Kidney tubule cell (primary cell): ENCODE measurements around the gene NFIB.

Experiments used
- DNase-seq: peaks from one replicate; pipeline ENCODE4 v3.0.0-alpha.2; 2018; ENCODE audit warnings: low spot score

NFIB gene

DNA sequence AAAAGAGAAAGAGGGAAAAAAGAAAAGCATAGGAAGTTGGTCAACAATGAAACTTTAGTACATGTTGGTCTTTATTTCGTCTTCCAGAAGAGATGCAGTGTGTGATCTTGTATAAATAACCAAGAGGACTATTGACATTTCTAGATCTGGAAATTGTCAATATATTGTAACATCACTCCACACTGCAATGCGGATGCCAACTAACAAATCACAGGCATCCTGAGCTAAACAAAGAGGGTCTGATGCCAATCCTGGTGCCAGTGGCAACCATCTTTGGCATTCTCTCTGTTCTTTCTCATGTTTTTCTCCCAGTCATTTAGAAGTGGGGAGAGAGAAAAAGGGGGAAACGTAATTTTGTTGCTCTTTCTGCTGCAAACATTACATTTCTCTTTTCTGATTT, 9.7 kb downstream of the NFIB start:
- DNase-seq, result no peak

DNA sequence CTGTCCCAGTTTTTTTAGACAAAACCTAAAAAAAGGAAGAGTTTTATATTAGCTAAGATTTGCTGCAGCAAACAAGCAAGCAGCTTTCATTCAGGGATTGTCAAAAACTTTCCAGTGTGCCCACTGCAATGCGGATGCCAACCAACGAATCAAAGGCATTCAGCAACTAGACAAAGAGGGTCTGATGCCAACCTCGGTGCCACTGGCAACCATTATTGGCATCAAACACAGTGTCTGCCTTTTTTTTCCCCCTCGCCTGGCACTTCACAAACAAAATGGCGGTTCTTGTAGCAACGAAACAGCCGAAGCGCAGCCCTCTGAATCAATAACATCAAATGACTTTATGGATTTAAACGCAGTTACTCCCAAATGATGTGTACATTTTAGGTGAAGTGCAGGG, 10.4 kb downstream of the NFIB start:
- no peak for DNase-seq

DNA sequence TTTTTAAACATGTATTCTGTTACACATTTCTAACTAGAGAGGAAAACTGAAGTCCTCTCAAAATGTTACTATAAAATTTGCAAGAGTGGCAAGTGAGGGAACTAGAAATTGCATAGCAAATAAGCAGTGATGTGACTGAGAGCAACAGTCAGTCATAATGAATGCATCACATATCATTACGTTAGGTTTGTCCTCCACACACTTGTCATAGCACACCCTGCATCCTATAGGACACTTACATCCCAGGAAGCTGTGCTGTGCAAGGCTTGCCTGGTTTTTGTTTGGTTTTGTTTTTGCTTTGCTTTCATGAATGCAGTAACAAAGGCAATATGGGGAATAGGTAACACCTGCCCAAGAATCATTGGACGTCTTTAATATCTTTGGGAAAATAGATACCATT, 10.8 kb downstream of the NFIB start:
- DNase-seq, result no peak

DNA sequence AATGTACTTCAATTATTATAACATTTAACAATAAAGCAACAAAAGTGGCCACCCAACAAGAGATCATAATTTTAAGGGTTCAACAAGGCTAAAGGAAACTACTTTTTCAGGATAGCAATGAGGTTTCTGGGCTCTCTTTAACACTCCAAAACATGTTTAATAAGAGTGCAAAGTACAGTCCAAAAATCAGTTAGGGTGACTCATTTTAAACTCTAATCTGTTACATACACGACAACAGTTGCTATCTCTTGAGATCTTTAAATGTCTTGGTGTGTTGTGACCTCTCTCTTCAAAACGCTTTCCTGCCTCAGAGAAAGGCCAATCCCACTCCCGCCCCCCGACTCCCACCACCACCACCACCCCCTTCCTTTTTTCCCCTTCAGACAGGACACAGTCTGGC, 11.5 kb downstream of the NFIB start:
- peak; percentile 29 for DNase-seq

DNA sequence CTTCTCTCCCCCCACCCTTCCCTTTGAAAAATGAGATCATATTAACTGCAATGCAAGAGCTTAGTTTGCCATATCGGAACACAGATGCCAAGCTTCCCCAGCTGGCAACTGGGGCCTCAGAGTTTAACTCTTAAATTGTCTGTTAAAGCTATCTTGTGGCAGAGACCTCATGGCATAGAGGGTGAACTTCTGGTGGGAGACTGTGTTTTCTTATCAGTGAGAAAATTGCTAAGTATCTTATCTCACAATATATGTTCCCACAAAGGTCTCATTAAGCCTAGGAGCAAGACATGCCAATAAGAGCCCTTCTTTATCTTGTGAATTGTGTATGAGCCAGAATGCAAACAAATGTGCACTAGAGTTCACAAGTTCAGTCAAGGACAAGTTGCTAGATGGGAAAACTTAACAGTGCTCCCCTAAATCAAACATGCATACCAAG, 12.3 kb downstream of the NFIB start:
- DNase-seq, result no peak

DNA sequence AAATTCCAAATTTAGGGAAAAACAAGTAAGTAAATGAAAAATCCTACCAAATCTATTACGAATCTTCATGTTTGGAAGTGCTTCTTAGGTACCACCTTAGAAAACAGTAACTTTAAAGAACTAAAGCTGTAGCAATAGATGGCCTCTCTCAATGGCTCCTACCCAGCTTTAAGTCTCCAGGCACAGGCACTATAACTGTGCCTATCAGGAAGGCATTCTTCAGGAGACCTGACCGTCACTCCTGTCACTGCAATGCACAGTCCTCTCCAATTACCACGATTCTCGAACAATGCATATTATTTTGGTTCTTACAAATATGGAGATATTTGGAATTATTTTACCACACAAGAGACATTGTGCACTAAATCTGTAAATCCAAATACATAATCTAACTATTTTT, 12.9 kb downstream of the NFIB start:
- no peak for DNase-seq

DNA sequence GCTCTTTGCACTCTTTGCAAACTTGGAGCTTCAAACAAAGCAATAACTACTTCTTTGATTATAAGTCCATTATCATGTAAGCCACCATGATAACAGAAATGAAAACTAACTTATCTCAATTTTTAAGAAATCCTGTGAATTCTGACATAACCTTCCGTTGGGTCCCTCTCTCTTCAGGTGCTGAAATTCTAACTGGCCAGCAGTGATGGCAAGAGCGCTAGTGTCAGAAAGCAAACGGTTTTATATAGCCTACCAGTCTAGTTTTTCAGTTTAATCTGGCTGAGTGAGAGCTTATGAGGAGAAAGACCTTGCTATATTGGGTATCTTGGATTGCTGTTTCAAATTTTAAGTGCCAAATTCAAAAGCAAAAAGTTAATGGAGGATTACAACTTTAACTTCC, 13.4 kb downstream of the NFIB start:
- no peak for DNase-seq

DNA sequence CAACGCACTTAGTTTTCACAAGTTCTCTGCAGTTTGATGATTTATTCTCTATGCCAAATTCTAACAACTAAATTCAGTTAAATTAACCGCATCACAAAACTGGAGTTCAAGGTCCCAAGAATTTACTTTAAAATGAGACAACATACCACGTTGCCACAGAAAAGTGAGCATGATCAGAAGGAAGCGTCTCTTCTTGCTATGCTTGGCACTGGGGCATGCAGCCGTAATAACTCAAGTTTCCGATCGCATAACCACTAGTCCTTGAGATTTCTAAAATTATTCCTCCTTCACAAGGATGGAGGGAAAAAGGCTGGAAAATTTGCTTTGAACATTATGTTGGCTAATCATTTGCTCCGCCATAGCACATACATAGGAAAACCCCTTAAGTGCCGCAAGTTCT, 13.9 kb downstream of the NFIB start:
- peak; percentile 36 for DNase-seq

DNA sequence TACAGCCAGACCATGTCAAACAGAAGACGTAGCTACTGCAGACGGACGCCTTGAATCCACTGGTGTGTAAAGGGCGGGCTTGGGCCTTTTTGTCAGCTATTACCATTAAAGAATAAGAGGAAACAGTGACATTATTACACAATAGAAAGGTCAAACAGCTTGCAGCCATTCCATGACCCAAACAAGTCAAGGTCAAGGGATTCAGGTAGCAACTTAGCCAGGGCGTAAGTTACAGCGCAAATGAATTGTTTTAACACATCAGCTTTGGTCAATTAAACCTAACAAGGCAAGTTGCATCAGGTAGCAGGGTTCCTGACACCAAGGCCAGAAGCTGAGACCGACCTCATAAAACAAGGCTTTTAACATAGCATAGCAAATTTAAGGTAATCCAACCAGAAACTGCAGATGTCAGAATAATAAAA, 15.3 kb downstream of the NFIB start:
- DNase-seq, result peak; percentile 27

DNA sequence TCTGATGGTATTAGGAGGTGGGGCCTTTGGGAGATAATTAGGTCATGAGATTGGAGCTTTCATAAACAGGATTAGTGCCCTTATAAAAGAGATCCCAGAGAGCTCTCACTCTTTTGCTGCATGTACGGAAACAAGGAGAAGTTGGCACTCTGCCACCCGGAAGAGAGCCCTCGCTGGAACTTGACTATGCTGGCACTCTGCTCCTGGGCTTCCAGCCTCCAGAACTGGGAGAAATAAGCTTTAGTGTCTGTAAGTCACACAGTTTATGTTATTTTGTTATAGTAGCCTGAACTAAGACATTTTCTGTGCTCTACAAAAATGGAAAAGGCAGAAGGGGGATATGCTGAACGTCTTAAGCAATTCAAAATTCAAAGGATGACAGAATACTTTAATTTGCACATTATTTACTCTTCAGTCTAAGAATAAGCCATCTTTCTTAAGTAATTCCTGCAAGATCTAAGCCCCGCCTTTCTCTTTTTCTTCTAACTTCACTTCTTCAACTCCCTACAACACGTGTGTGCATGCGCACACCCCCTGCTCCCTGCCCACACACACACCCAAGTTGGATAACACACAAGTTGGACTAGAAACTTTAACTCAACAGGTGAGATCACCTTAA, 17.3 kb downstream of the NFIB start:
- peak; percentile 58 for DNase-seq

DNA sequence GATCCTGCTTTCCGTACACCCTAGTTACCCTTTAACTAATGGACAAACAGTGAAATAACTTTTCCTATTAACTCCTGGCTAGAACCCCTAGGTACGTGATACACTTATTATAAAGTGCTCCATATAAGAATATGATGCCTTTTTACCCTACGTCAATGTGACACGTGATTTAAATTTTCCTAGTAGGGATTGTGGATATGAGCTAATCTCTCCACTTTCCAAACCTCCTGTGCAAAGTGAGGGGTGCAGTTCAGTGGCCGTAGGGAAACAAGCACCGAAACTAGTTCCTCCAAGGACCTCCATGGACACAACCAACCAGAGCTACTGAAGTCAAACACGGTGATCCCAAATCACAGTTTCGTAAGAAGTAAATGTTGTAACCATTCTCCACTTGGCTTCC, 19.3 kb downstream of the NFIB start:
- no peak for DNase-seq

DNA sequence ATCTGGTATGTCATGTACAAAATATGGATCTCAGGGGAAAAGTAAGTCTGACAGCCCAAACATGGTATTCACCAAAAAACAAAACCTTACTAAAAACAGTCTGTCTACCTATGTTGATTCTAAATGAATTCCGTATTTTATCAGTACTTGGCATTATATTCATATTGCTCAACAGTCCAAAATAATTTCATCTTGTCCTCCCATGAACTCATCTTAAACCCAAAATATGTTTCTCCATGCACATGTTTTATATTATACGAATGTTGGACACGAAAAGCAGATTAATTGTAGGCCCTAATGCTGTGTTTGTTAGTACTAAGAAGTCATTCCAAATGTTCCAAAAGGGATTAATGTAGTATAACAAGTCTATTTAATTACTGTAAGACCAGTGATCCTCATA, 20.1 kb downstream of the NFIB start:
- no peak for DNase-seq

DNA sequence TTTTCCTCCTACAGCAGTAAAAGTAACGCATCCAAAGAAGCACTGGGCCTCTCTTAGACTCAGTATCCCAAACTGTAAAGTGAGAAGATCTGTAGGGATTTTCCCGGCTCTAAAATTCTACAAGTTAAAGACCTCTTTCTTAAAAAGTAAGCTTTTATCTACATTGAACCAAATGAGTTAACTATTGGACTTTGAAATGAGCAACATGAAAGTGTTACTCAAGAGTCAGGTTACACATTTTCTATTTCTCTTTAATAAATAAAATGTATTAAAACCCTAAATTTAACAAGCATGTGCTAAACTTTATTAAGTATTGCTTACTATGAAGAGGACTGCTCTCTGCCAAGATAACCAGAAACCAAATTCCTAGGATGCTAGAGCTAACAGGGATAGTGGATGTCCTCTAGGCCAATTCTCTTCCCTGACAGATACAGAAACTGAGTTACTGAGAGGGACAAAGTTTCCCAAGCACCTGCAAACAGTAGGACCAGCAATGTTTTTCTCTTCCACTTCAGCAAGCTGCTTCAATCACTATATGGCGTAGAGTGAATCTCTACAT, 21.7 kb downstream of the NFIB start:
- DNase-seq, result no peak

DNA sequence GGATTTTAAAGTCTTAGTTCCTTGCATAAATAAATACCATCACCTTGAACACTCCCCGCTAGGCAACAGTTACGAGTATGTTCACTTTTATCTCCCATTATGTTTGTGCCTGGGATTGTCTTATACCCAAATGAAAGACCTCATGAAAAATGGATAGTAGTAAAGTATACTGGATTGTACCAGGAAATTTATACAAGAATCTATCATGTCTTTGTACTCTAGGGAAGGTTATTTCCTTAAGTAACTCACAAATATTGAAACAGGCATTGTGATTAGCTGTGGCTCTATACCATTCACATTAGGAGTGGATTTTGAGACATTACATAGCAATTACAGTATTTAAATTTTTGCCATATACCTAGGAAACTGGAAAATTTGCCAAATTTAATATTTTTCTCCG, 24.0 kb downstream of the NFIB start:
- no peak for DNase-seq

DNA sequence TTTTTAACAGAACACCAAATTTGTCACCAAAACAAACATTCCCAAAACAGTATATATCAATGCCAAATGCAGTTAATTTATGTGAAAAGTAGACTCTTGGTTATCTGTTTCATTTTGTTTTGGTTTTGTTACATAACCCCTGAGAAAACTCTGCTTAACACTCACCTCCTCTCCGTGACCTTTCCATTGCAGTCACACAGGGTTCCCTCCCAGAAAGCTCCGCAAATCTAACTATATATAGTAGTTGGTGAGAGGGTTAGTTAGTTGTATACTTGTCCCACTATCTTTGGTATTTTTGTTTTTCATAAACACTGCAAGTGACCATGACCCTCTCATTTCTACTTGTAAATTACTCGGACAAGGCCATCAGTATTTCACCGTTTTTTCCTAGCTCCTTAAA, 25.5 kb downstream of the NFIB start:
- no peak for DNase-seq

DNA sequence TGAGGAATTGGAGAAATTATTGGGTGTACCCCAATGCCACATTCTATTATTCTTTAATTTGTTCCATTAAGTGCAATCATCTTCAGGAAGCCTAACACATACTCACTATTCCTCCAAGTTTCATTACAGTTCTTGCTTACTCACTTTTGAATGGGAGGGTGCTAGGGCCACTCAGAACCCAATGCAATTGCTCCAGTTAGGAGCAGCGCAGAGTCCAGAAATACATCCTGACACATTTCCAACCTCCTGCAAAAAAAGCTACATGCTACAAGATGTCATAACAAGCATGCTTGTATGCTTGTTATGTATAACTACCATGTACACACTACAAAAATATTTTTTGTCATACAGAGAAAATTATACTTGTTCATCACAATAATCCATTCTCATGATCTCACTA, 27.8 kb downstream of the NFIB start:
- no peak for DNase-seq

DNA sequence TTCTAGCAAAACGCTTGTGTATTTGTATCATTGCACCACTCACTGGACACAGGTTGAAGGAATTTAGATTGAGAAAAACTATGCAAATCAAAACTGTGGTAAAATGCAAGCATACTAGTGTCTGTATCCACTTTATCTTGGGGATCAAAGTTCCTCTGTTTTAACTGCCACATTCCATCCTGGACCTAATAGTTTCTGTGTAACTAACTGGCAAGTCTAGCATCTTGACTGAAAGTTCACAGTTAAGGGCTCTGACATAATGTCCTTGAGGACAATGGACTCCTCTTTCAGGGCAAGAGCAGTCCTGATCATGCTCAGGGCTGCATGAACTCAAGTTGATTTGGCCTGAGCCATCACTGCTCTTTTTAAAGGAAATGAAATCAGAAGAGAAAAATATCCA, 30.7 kb downstream of the NFIB start:
- DNase-seq, result no peak

DNA sequence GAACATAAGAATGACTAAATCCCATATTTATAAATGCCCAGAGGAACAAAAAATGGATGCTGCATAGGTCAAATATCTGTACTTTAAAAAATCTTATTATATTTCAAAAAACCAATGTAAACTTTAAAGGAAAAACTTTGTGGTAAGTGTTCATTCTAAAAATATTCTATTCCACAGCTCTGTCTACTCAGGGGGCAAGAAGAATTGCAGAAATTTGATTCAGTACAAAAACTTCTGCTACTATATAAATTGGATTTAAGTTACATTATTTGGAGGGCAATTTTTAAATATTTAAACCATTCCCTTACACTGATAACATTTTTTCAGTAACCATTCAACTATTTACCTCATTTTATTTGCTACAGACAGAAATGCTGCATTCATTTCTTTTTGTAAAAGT, 32.1 kb downstream of the NFIB start:
- DNase-seq, result no peak

DNA sequence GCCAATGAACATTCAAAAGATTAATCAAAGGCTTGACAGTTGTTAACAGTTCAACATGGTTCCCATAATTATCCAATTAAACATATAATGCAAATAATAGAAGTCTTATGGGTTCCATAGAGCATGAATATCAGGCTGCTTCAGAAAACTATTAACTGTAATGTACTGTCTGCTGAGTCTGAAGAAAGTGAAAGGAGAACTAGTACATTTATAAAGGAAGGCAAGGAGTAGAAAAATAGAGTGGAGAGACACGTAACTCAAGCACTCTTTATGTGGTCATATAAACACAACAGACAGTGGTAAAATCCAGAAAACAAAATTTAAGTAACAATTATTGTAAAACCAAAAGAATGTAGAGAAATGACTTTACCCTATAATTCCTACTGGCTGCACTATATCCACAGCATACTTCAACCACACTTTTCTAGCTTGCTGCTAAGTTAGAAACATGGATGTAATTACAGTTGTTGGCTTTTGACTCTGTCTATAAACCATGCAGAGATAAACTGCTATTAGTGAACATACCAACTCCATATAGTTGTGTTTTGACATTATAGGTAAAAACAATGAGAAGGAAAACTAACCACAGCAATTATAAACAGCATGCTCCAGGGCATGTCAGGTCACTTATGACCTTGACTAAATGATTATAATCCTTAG, 32.7 kb downstream of the NFIB start:
- no peak for DNase-seq

DNA sequence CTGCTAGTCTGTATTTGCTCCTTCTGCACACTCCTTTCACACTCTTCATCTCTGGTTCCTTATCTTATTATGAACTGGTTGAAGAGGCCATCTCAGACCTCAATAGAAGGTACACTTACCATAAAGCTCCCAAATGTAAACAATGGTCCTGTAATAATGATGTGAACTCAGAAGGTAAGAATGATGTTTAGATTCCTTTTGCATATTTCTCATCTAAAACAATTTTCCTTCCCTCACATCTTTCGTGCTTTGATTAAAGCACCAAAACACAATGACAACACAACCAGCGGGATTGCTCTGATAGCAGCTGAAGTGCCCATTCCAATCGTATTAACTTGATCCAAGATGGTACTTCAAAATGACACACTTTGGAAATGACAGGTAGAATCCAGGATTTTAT, 34.3 kb downstream of the NFIB start:
- DNase-seq, result no peak

DNA sequence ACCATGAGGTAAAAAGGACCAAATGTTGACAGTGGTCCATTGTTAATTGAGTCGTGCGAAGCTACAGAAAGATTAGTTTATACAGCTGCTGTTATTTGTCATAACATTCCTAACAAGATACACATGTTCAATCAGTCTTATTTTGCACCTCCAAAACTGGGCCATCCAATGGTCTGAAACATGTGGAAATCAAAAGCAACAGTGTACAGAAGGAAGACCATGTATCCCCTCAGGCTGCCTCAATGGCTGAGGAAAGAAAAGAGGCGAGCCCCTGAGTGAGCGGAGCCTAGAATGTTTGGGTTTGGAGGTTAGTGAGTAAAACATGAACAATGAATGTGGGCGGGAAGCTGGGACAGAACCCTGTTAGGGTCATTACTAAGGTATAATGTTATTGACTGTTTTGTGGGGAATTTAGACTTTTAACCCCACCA, 35.6 kb downstream of the NFIB start:
- DNase-seq, result peak; percentile 57

DNA sequence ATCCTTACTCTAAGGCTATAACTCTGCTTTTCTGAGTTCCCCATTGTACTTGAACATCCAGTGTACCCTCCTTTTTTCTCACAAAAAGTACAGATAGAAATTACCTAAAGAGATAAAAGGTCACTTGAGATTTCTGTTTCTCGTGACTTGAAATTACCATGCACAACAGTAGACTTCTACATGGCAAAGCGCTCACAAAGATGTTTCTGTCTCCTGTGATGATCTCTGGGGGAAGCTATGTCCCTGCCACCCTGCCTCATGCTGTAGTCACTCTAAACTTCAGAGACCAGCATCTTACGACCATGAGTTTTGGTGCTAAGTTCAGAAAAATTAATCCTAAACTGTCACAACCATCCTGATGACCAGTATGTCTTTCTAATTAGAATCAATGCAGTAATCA, 36.2 kb downstream of the NFIB start:
- DNase-seq, result no peak

DNA sequence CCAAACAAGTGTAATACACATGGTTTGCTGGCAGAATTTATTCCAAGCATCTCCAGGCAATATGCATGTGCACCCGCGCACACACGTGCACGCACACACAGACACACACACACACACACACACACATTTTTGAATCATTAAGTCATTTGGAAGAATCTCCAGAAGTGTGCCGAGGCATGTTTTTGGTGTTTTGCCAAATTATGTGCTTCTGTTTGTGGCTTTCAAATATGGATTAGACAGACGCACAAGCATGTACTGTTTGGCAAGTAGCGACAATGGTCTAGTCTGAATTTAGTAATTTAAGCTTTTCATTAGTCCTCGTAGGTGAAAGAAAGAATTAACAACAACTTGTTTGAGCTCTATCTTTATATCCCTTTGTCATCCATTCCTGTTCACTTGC, 36.7 kb downstream of the NFIB start:
- DNase-seq, result peak; percentile 70

DNA sequence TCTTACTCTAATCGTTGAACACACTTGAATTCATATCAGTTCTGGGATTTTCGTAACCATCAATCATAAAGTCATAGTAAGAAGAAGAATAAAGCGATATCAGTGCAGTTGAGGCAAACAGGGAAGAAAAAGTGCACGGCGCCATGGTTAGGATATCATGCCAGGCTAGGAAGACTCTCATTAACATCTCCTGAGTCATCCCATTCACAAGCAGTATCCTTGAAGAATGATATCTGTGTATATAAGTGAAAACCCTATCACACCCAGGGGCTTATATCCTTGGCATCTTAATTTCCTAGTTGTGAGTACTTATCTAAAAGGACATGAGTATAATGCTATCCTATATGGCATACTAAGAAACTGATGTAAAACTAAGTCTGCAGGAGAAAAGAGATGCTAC, 38.6 kb downstream of the NFIB start:
- no peak for DNase-seq
